Right atrium auricular region (tissue), 2 donors: ENCODE measurements around the gene CDC42BPA. TPM values are rescaled to one million over a fixed set of nuclear protein-coding genes. Genes with fewer than 3 reads are reported as not detected.

Experiments
- DNase-seq: peaks from one replicate; pipeline ENCODE4 v3.0.0-alpha.2; 2019; ENCODE audit warnings: low spot score
- H3K27ac ChIP-seq, 2 donors: fragments of 200-600 bp; sonication (generic); 1 replicate in 1 of 2; 2 replicates in 1 of 2; pipeline ENCODE4 v1.5.1; 2016 to 2019
- H3K27me3 ChIP-seq, 2 donors: fragments of 200-600 bp; sonication (generic); one replicate each; pipeline versions ENCODE4 v1.5.1 to v1.6.0; 2017 to 2019
- H3K36me3 ChIP-seq: fragments of 200-600 bp; sonication (generic); one replicate; pipeline ENCODE4 v1.5.1; 2016
- H3K4me1 ChIP-seq, 2 donors: fragments of 200-600 bp; sonication (generic); one replicate each; pipeline versions ENCODE4 v1.5.1 to v1.6.0; 2017 to 2019
- H3K4me3 ChIP-seq, 2 donors: fragments of 200-600 bp; sonication (generic); 1 replicate in 1 of 2; 2 replicates in 1 of 2; pipeline ENCODE4 v1.5.1; 2017 to 2019; ENCODE audit warnings: mild to moderate bottlenecking in 1 of 2, moderate library complexity in 1 of 2
- H3K9me3 ChIP-seq, 2 donors: fragments of 200-600 bp; sonication (generic); one replicate each; pipeline ENCODE4 v1.5.1; 2019
- CTCF ChIP-seq, 2 donors: fragments of 200-600 bp; sonication (generic); IDR thresholded peaks; one replicate each; pipeline ENCODE4 v1.5.1; 2019; ENCODE audit warnings: antibody characterized with exemption in 2 of 2
- total RNA-seq, 2 donors: library from RNA; depleted of rRNA; stranded (reverse); fragments of >200 nt; gene quantifications; one replicate each; pipeline ENCODE4 v1.1.0, GENCODE V29; 2016

CDC42BPA gene
- total RNA-seq, 2 donors from 2014 or later = 26.0 to 32.0 TPM

DNA sequence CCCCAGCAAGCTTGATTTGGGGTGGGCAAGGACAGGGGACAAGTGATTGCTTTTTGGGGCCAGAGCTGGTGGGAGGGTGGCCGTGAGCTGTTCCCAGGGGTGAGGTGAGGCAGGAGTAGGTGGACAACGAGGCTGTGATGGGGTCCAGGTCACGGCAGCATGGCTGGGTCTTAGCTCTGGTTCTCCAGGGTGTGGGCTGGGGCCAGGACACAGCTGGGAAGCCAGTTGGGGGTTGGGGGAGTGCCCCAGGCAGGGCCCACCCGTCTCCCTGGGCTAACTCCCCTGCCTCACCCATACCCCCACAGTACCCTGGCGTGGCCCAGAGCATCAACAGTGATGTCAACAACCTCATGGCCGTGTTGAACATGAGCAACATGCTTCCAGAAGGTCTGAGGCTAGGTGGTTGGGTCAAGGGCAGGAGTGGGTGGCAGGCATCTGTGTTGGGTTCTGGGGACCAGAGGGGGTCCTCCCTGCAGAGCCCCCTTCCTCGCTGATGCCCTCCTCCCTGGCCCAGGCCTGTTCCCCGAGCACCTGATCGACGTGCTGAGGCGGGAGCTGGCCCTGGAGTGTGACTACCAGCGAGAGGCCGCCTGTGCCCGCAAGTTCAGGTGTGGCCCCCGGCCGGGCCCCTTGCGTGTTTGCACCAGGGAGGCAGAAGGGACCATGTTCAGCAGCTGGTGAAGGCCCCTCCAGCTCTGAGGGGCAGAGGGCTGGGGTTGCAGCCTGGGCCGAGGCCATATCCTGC, 334.9 kb downstream of the CDC42BPA start:
- DNase-seq = no peak
- Histone ChIP-seq H3K4me1 (peaks cover 0 to 85% of the 10 kb centered on the region in 2 donors), H3K27ac (peak overlapping the region; percentile 86 to 91)

DNA sequence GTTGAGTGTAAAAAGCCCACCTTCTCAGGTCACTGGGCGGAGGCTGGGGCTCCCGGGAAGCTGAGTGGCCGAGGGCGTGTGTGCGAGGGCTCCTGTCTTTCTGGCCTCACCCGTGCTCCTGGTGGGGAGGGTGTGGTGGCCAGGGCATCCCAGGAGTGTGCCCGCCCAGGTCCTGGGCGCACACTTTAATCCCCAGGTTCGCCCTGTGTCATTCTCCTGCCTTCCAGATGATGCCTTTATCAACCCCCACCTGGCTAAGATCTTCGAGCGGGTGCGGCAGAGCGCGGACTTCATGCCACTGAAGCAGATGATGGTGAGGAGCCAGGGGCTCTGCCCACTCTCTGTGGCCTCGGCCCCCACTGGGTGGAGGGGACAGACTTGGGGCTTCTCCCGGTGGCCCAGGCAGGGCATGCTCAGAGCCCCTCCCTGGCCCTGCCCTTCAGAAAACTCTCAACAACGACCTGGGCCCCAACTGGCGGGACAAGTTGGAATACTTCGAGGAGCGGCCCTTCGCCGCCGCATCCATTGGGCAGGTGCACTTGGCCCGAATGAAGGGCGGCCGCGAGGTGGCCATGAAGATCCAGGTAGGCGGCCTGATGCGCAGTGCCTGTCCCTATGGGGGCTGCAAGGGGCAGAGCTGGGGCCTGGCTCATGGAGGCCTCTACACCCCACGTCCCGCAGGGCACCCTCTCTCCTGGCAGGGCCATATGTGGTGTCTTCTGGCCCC, 335.7 kb downstream of the CDC42BPA start:
- no peaks in the 10 kb centered on the region for H3K27me3 ChIP-seq
- no peaks in the 10 kb centered on the region for H3K9me3 ChIP-seq
- no peak overlapping the region for H3K4me3 ChIP-seq
- peaks cover 0 to 80% of the 10 kb centered on the region in 2 donors for H3K4me1 ChIP-seq
- TF ChIP-seq CTCF (IDR thresholded peaks at IDR 0.05) = no peak
- H3K27ac ChIP-seq = peak overlapping the region; percentile 86 to 91
- DNase-seq = no peak
- peaks cover 61% of the 10 kb centered on the region for H3K36me3 ChIP-seq

More for the DNA sequence above, 334.9 kb downstream of the CDC42BPA start:
- H3K4me3 ChIP-seq = no peak overlapping the region
- H3K27me3 ChIP-seq = no peaks in the 10 kb centered on the region
- no peaks in the 10 kb centered on the region for H3K9me3 ChIP-seq
- peaks cover 59% of the 10 kb centered on the region for H3K36me3 ChIP-seq
- TF ChIP-seq CTCF (IDR thresholded peaks at IDR 0.05) = no peak

GRCh38 chr1:226981838-226982237, 336.5 kb downstream of the CDC42BPA start:
- H3K36me3 ChIP-seq = peaks cover 54% of the 10 kb centered on the region
- no peak for TF ChIP-seq CTCF (IDR thresholded peaks at IDR 0.05)
- no peak for DNase-seq
- no peak overlapping the region for H3K4me3 ChIP-seq
- H3K4me1 ChIP-seq = peaks cover 0 to 79% of the 10 kb centered on the region in 2 donors
- no peaks in the 10 kb centered on the region for H3K27me3 ChIP-seq
- peak overlapping the region; percentile 91 to 97 for H3K27ac ChIP-seq
- no peaks in the 10 kb centered on the region for H3K9me3 ChIP-seq

- DNase-seq = no peak
- Histone ChIP-seq H3K27ac (peak overlapping the region; percentile 91 to 97), H3K4me1 (peaks cover 0 to 79% of the 10 kb centered on the region in 2 donors), H3K36me3 (peaks cover 50% of the 10 kb centered on the region), H3K4me3 (no peak overlapping the region), H3K9me3 (no peaks in the 10 kb centered on the region), H3K27me3 (no peaks in the 10 kb centered on the region)
- no peak for TF ChIP-seq CTCF (IDR thresholded peaks at IDR 0.05)
These were observed 336.9 kb downstream of the CDC42BPA start for GRCh38 chr1:226981386-226981817.

DNA sequence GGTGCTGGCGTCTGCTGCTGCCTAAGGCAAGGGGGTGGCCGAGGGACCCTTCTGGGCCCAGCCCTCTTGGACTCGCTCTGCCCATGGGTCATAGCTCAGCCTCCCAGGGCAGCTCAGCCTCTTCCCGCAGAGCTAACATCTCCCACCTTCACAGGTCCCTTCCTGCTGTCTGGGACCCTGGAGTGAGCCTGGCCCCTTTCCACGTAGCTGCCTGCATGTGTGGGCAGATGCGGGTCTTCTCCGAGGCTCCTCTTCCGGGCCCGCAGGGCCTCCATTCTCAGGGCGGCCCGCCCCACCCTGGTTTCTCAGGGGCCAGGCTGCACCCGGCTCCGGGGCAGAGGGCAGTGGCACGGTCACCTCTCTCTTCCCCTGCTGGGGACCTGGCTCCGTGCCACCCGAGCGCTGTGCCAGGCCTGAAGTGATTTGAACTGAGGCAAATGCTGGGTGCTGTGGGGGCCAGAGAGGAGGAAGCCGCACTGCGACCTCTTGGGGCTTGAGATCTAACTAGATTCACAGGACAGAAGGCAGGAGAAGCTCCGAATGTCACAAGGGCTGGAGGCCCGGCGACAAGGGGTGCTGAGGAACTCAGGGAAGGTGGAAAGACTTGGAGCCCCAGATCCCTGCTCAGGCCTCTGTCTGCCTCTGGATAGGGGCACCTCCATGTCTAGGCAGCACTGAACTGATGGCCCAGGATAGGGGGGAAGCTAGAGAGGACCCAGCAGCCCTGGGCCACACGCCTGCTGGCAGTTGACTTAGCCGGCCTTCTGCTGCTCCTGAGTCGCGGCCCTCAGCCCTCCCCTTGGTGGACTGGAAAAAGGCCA, 337.5 kb downstream of the CDC42BPA start:
- DNase-seq = no peak
- Histone ChIP-seq H3K4me1 (peaks cover 0 to 76% of the 10 kb centered on the region in 2 donors), H3K9me3 (no peaks in the 10 kb centered on the region), H3K27me3 (no peaks in the 10 kb centered on the region), H3K36me3 (peaks cover 48% of the 10 kb centered on the region), H3K27ac (peak overlapping the region; percentile 91 to 97), H3K4me3 (no peak overlapping the region)
- no peak for TF ChIP-seq CTCF (IDR thresholded peaks at IDR 0.05)
